Osteoblast (primary cell): ENCODE data around the gene CKM. TPM values are rescaled to one million over a fixed set of nuclear protein-coding genes. Genes with fewer than 3 reads are reported as not detected.
A peak's percentile ranks its signal among the peaks of the same experiment; 100 is the strongest.

Experiments used
- DNase-seq: peaks from one replicate; pipeline ENCODE4 v3.0.0; 2011; ENCODE audit warnings: low spot score, mixed read lengths; ENCODE audit not compliant: insufficient read length; ENCODE audit errors: missing footprints
- H2AFZ ChIP-seq: 2 replicates; pipeline ENCODE4 v1.6.0; 2011; ENCODE audit warnings: mild to moderate bottlenecking, low read length
- H3K27ac ChIP-seq: 2 replicates; pipeline ENCODE4 v1.5.1; 2011; ENCODE audit warnings: mild to moderate bottlenecking, low read depth, low read length, moderate library complexity
- H3K27me3 ChIP-seq: 2 replicates; pipeline ENCODE4 v1.6.0; 2012; ENCODE audit warnings: mild to moderate bottlenecking, control low read depth, inconsistent platforms, low read length, moderate library complexity; ENCODE audit not compliant: insufficient read depth
- H3K36me3 ChIP-seq: 2 replicates; pipeline ENCODE4 v1.5.1; 2011; ENCODE audit warnings: mild to moderate bottlenecking, low read length, control low read depth, moderate library complexity; ENCODE audit not compliant: insufficient read depth
- H3K4me1 ChIP-seq: 2 replicates; pipeline ENCODE4 v1.5.1; 2011; ENCODE audit warnings: mild to moderate bottlenecking, low read length, control low read depth, moderate library complexity; ENCODE audit not compliant: insufficient read depth
- H3K4me2 ChIP-seq: 2 replicates; pipeline ENCODE4 v1.6.0; 2011; ENCODE audit warnings: mild to moderate bottlenecking, low read length; ENCODE audit not compliant: insufficient read depth
- H3K4me3 ChIP-seq: fragments of 200-600 bp; sonication (generic); 3 replicates; pipeline ENCODE4 v1.5.1; 2012; ENCODE audit warnings: mild to moderate bottlenecking, low read length, inconsistent platforms; ENCODE audit not compliant: insufficient read depth
- H3K79me2 ChIP-seq: 2 replicates; pipeline ENCODE4 v1.6.0; 2012; ENCODE audit warnings: mild to moderate bottlenecking, low read length, control low read depth, inconsistent platforms; ENCODE audit not compliant: insufficient read depth
- H3K9me3 ChIP-seq: 2 replicates; pipeline ENCODE4 v1.5.1; 2011; ENCODE audit warnings: low read depth, low read length, control low read depth
- H4K20me1 ChIP-seq: 2 replicates; pipeline ENCODE4 v1.6.0; 2012; ENCODE audit warnings: mild to moderate bottlenecking, low read length, control low read depth; ENCODE audit not compliant: insufficient read depth
- total RNA-seq: library from RNA; depleted of rRNA; stranded (reverse); fragments of >200 nt; gene quantifications from 2 replicates; pipeline ENCODE4 v1.2.3, GENCODE V29; 2012
- TF ChIP-seq, protein P1 (sequence below): IDR thresholded peaks from 2 replicates; pipeline ENCODE4 v1.5.1; 2011; ENCODE audit warnings: mild to moderate bottlenecking, low read depth, low read length, moderate library complexity; ENCODE audit errors: extremely low read depth

Gene CKM
- total RNA-seq, 1 donor, result 0.36 TPM

DNA sequence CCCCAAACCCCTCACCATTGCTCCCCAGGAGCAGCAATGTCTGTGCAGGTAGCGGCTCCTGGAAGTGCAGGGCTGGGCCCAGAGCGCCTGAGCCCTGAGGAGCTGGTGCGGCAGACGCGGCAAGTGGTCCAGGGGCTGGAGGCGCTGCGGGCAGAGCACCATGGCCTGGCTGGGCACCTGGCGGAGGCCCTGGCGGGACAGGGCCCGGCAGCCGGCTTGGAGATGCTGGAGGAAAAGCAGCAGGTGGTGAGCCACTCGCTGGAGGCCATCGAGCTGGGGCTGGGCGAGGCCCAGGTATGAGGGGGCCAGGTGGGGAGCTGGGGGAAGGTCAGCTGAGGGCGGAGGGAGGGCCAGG is 22.8 kb upstream of the CKM start:
- DNase-seq, result peak; percentile 84
- Histone ChIP-seq H3K36me3 (no peaks in the 10 kb centered on the region), H3K4me2 (no peak overlapping the region)

DNA sequence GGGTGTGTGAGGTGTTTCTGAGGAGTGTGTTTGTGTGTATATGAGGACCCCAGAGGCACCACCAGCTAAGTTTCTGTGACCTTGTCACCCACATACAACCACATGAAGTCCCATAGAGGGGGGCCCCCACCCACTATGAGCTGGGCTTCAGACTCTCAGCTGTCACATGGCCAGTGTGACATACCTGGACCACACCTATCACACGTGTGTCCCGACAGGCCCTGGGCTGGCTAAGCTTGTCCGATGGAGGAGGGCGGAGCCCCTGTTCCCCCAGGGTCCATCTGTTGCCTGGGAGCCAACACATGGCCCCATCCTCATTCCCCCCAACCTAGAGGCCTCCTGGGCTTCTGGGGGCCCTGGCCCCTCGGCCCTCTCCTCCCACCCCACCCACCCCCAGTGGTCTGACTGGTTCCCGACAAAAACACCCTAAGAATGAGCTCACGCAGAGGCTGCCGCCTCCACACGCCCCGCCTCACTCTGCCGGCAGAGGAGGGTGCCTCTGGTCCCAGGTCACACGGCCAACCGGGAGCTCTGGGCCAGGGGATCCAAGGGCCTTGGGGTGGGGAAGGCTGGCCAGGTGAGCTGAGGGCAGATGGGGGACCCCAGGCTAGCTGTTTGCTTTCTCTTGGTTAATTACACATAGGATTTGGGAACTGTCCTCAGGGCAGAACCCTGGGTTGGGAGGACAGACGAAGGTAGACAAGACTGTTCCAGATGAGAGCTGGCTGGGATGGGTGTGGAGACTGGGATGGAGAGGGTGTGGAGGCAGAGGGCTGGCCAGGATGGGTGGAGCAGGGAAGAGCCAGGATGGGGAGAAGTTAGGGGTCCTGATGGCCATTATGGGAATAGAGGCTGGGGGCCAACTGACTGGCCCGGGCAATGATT is 22.2 kb upstream of the CKM start:
- Histone ChIP-seq H3K9me3 (no peaks in the 10 kb centered on the region), H3K4me1 (no peaks in the 10 kb centered on the region), H3K27ac (no peak overlapping the region), H3K4me3 (no peak overlapping the region), H3K36me3 (no peaks in the 10 kb centered on the region), H4K20me1 (peaks cover 6% of the 10 kb centered on the region), H3K27me3 (peaks cover 15% of the 10 kb centered on the region), H2AFZ (no peak overlapping the region), H3K4me2 (no peak overlapping the region), H3K79me2 (no peaks in the 10 kb centered on the region)
- peak; percentile 74 for DNase-seq
- TF ChIP-seq, protein P1, sequence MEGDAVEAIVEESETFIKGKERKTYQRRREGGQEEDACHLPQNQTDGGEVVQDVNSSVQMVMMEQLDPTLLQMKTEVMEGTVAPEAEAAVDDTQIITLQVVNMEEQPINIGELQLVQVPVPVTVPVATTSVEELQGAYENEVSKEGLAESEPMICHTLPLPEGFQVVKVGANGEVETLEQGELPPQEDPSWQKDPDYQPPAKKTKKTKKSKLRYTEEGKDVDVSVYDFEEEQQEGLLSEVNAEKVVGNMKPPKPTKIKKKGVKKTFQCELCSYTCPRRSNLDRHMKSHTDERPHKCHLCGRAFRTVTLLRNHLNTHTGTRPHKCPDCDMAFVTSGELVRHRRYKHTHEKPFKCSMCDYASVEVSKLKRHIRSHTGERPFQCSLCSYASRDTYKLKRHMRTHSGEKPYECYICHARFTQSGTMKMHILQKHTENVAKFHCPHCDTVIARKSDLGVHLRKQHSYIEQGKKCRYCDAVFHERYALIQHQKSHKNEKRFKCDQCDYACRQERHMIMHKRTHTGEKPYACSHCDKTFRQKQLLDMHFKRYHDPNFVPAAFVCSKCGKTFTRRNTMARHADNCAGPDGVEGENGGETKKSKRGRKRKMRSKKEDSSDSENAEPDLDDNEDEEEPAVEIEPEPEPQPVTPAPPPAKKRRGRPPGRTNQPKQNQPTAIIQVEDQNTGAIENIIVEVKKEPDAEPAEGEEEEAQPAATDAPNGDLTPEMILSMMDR, result no peak

More for the DNA sequence above, 22.8 kb upstream of the CKM start:
- peaks cover 6% of the 10 kb centered on the region for H4K20me1 ChIP-seq
- H3K79me2 ChIP-seq, result no peaks in the 10 kb centered on the region
- no peaks in the 10 kb centered on the region for H3K4me1 ChIP-seq
- H3K27me3 ChIP-seq, result peaks cover 11% of the 10 kb centered on the region
- no peak overlapping the region for H3K4me3 ChIP-seq
- H3K27ac ChIP-seq, result no peak overlapping the region
- no peak overlapping the region for H2AFZ ChIP-seq
- TF ChIP-seq, protein P1, result no peak
- no peaks in the 10 kb centered on the region for H3K9me3 ChIP-seq

DNA sequence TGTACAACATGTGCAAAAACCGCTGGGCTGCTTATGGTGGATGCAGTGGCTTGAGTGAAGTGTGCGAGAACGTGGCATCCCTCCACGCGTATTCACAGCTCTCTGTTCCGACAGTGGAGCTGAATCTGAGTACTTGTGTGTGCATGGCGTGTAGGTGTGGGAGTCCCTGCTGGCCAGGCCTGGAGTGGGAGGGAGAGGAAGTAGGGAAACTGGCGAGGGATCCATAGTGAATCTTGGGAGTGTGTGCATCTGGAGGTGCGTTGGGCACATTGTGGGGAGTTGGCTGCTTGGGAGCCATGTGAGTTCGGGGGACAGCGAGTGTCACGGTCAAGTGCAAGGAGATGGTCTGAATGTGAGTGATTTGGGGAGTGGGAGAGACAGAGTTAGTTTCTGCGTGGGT is 20.2 kb upstream of the CKM start:
- H3K4me1 ChIP-seq, result peaks cover 5% of the 10 kb centered on the region
- peak; percentile 81 for DNase-seq
- no peaks in the 10 kb centered on the region for H3K9me3 ChIP-seq
- TF ChIP-seq, protein P1, result no peak
- no peaks in the 10 kb centered on the region for H3K79me2 ChIP-seq
- H4K20me1 ChIP-seq, result no peaks in the 10 kb centered on the region
- H3K4me3 ChIP-seq, result no peak overlapping the region
- no peak overlapping the region for H3K27ac ChIP-seq
- peaks cover 15% of the 10 kb centered on the region for H3K27me3 ChIP-seq
- H3K36me3 ChIP-seq, result no peaks in the 10 kb centered on the region
- H2AFZ ChIP-seq, result no peak overlapping the region
- no peak overlapping the region for H3K4me2 ChIP-seq

DNA sequence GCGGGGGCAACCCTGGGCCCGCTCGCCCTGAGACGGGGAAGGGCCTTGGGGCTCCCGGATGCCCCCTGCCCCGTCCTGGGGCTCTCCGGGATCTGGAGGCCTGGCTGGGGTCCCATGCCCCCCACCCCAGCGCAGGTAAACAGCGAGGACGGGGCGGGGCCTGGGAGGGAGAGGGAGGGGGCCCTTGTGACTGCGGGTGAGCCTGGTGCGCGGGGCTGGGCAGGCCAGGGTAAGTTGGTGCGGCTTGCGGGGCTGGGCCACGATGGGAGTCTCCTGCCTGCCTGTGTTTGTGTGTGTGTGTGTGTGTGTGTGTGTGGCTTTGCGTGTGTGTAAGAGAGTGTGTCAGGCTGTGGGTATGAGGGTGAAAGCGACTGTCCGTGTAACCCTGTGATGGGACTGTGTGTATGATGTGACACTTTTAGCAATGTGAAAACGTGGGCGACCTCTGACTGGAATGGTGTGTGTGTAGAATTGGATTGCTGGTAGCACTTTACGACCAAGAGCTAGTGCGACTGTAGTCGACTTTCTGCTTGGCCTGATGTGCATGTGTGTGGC is 18.3 kb upstream of the CKM start:
- Histone ChIP-seq H3K4me1 (peaks cover 5% of the 10 kb centered on the region), H3K4me3 (peak overlapping the region; percentile 42), H3K36me3 (no peaks in the 10 kb centered on the region), H3K4me2 (peak overlapping the region; percentile 30), H3K27me3 (peaks cover 15% of the 10 kb centered on the region), H3K79me2 (no peaks in the 10 kb centered on the region), H3K27ac (no peak overlapping the region), H4K20me1 (no peaks in the 10 kb centered on the region), H2AFZ (no peak overlapping the region), H3K9me3 (no peaks in the 10 kb centered on the region)
- TF ChIP-seq, protein P1, result no peak
- DNase-seq, result peak; percentile 86
